ENCODE results near the gene TNFAIP8L3. TPM values are rescaled to one million over a fixed set of nuclear protein-coding genes. Genes with fewer than 3 reads are reported as not detected.
"Not testable (repeated sequence)": the region's sequence is repeated elsewhere in the genome, so short reads cannot be mapped to it uniquely, and the experiment has no call there.

Gene TNFAIP8L3
- total and polyA plus RNA-seq, 2 of the 4 experiments (the other 2 are of a cell fraction): 0.29 to 0.90 TPM

- H4K8ac ChIP-seq (ENCODE audit: low read depth in 2 of 2, low read length in 2 of 2); H3K4me3 ChIP-seq (ENCODE audit: insufficient read depth, low read depth, low read length); H4K91ac ChIP-seq (ENCODE audit: insufficient read depth, low read depth, low read length); in situ Hi-C loops (cut with MboI; ENCODE audit: low sequenced_read_pairs); dilution Hi-C loops (cut with HindIII; ENCODE audit: low sequenced_read_pairs, unreplicated experiment); H3K14ac ChIP-seq (replicated peaks; ENCODE audit: low read depth, low read length); H3K56ac ChIP-seq (ENCODE audit: extremely low read depth, insufficient read depth, low read length); H3K4me2 ChIP-seq (ENCODE audit: low read depth, low read length); H3K4me1 ChIP-seq (ENCODE audit: control insufficient read depth, insufficient read depth, low read length); H3K27ac ChIP-seq (ENCODE audit: insufficient read depth, low read length); CTCF ChIA-PET; POLR2A ChIA-PET (ENCODE audit: unreplicated experiment); H3K9me3 ChIP-seq (ENCODE audit: control insufficient read depth, insufficient read depth, low read length); H2BK20ac ChIP-seq (ENCODE audit: low read depth, low read length); H2BK120ac ChIP-seq (ENCODE audit: low read depth, low read length); H2AFZ ChIP-seq (replicated peaks; ENCODE audit: low read length, poor library complexity); H3K9me1 ChIP-seq (ENCODE audit: insufficient read depth, low read length); H2AK5ac ChIP-seq (ENCODE audit: low read depth, low read length); intact Hi-C loops (cut with micrococcal nuclease); H3K18ac ChIP-seq (ENCODE audit: low read depth, low read length); H3K36me3 ChIP-seq (ENCODE audit: control insufficient read depth, insufficient read depth, low read length); H4K5ac ChIP-seq (ENCODE audit: low read depth, low read length); H4K20me1 ChIP-seq (ENCODE audit: insufficient read depth, low read length); H3K9ac ChIP-seq (ENCODE audit: low read depth, low read length); H3K27me3 ChIP-seq (ENCODE audit: control insufficient read depth, insufficient read depth, low read length); H3K79me1 ChIP-seq (ENCODE audit: low read depth in 1 of 2, low read length in 2 of 2); H2AK9ac ChIP-seq (replicated peaks; ENCODE audit: low read depth, low read length, poor library complexity); DNase-seq; BruUV-seq (replicated peaks); ATAC-seq (ENCODE audit: low read depth); H2BK5ac ChIP-seq (ENCODE audit: low read depth, low read length, poor library complexity, severe bottlenecking); H3K23ac ChIP-seq (ENCODE audit: low read depth, low read length); H2BK15ac ChIP-seq (ENCODE audit: low read depth, low read length); H3K4ac ChIP-seq (ENCODE audit: low read depth, low read length): not testable (repeated sequence)
These were observed 28.3 kb upstream of the TNFAIP8L3 start for GRCh38 chr15:51123002-51123401.
